K562 (cell line): ENCODE results near the gene DOK1. TPM values are rescaled to one million over a fixed set of nuclear protein-coding genes. Genes with fewer than 3 reads are reported as not detected.

Experiments used
- ATAC-seq: fragments of 200-7000 bp; cut with Tn5 transposase; 3 replicates; pipeline ENCODE4 v1.9.1; 2020; ENCODE audit warnings: moderate library complexity
- BruUV-seq: library from RNA; stranded (reverse); fragments of 400-500 nt; replicated peaks from 2 replicates; lab custom pipeline; 2021; lab: Mats Ljungman, UMichigan
- CTCF ChIA-PET: fragments of 300-600 bp; formaldehyde crosslinking; extraction: SDS; loops from one replicate; lab custom pipeline; 2021; ENCODE audit warnings: low intra/inter-chr PET ratio; lab: Yijun Ruan, JAX
- POLR2A ChIA-PET: fragments of 300-600, 350-650 bp; sonication (Branson Sonifier 250); formaldehyde crosslinking; extraction: SDS; loops from one replicate; lab custom pipeline; 2021; ENCODE audit warnings: antibody characterized with exemption, inconsistent platforms; lab: Yijun Ruan, JAX
- DNase-seq, 4 experiments: peaks; one replicate each; pipeline versions ENCODE4 v3.0.0 to v3.0.0-alpha.2; 2011 to 2018; ENCODE audit warnings: low spot score in 3 of 4, mixed read lengths in 3 of 4; ENCODE audit errors: extremely low read depth in 1 of 4
- FAIRE-seq: peaks from 2 replicates; lab custom pipeline; 2011; peaks lifted over from hg19 to GRCh38; lab: Jason Lieb, UNC
- H2AFZ ChIP-seq: 2 replicates; pipeline ENCODE4 v1.6.0; 2011; ENCODE audit warnings: low read depth, low read length, control low read depth, inconsistent platforms
- H3K27ac ChIP-seq: fragments of 200-600 bp; 3 replicates; pipeline ENCODE4 v1.8.0; 2011; ENCODE audit warnings: low read depth, mild to moderate bottlenecking, control low read depth, inconsistent platforms, low read length, moderate library complexity, mixed read lengths; ENCODE audit errors: extremely low read depth
- H3K27me3 ChIP-seq, 2 experiments: fragments of 300-600 bp in 1 of 2; 2 replicates in 1 of 2; 3 replicates in 1 of 2; pipeline versions ENCODE4 v1.6.0 to v1.8.0; 2011; ENCODE audit warnings: inconsistent platforms in 2 of 2, low read length in 2 of 2, mild to moderate bottlenecking in 1 of 2, mixed read lengths in 1 of 2, moderate library complexity in 1 of 2; ENCODE audit not compliant: control insufficient read depth in 2 of 2, insufficient read depth in 2 of 2
- H3K36me3 ChIP-seq: fragments of 300-600 bp; 3 replicates; pipeline ENCODE4 v1.8.0; 2011; ENCODE audit warnings: mild to moderate bottlenecking, low read length, inconsistent platforms; ENCODE audit not compliant: control insufficient read depth, insufficient read depth
- H3K4me1 ChIP-seq, 2 experiments: fragments of 200-600 bp in 1 of 2; replicated peaks in 1 of 2; 2 replicates in 1 of 2; 3 replicates in 1 of 2; pipeline versions ENCODE4 v1.5.1 to v1.8.0; 2011; ENCODE audit warnings: inconsistent platforms in 2 of 2, low read length in 2 of 2, mild to moderate bottlenecking in 1 of 2, mixed read lengths in 1 of 2, moderate library complexity in 1 of 2; ENCODE audit not compliant: control insufficient read depth in 2 of 2, insufficient read depth in 2 of 2
- H3K4me2 ChIP-seq: 2 replicates; pipeline ENCODE4 v1.6.1; 2011; ENCODE audit warnings: low read length, control low read depth, inconsistent platforms, mixed read lengths; ENCODE audit not compliant: insufficient read depth
- H3K4me3 ChIP-seq: fragments of 200-600 bp; sonication (generic), shearing (Covaris generic); 2 replicates; pipeline ENCODE4 v1.5.1; 2016; ENCODE audit warnings: control low read depth, inconsistent platforms
- H3K79me2 ChIP-seq: fragments of 200-600 bp; 3 replicates; pipeline ENCODE4 v1.8.0; 2011; ENCODE audit warnings: low read length, inconsistent platforms; ENCODE audit not compliant: control insufficient read depth, insufficient read depth
- H3K9ac ChIP-seq, 2 experiments: 2 replicates each; pipeline versions ENCODE4 v1.6.0 to v1.6.1; 2011; ENCODE audit warnings: low read depth in 2 of 2, low read length in 2 of 2, control low read depth in 1 of 2, inconsistent platforms in 1 of 2, mild to moderate bottlenecking in 1 of 2, mixed read lengths in 1 of 2; ENCODE audit not compliant: insufficient read depth in 1 of 2
- H3K9me1 ChIP-seq: one replicate; pipeline ENCODE4 v1.6.0; 2011; ENCODE audit warnings: inconsistent platforms, mild to moderate bottlenecking, low read length, moderate library complexity; ENCODE audit not compliant: control insufficient read depth, insufficient read depth
- H3K9me3 ChIP-seq: replicated peaks from 2 replicates; pipeline ENCODE4 v1.5.1; 2011; ENCODE audit warnings: low read depth, low read length, inconsistent platforms; ENCODE audit not compliant: control insufficient read depth, insufficient read depth
- H4K20me1 ChIP-seq: replicated peaks from 2 replicates; pipeline ENCODE4 v1.6.1; 2011; ENCODE audit warnings: low read length, inconsistent platforms, mixed read lengths; ENCODE audit not compliant: control insufficient read depth, insufficient read depth
- CXXC5 ChIP-seq: fragments of 250-450 bp; sonication (Bioruptor Pico); IDR thresholded peaks from 2 replicates; pipeline ENCODE4 v1.8.0; 2022; ENCODE audit warnings: inconsistent platforms, mild to moderate bottlenecking, moderate library complexity
- HMBOX1 ChIP-seq: sonication (generic); IDR thresholded peaks from 2 replicates; pipeline ENCODE4 v1.6.1; 2016
- U2AF1 ChIP-seq: fragments of 200-400 bp; formaldehyde crosslinking; optimal IDR thresholded peaks from 2 replicates; pipeline ENCODE3; 2017; ENCODE audit warnings: mild to moderate bottlenecking, low read depth, low read length, moderate library complexity
- ZBTB9 ChIP-seq: fragments of 450-650 bp; formaldehyde crosslinking; IDR thresholded peaks from 2 replicates; pipeline ENCODE4 v1.4.0; 2020; ENCODE audit warnings: mild to moderate bottlenecking, moderate library complexity
- ZNF121 ChIP-seq: sonication (generic); formaldehyde crosslinking; conservative IDR thresholded peaks from 2 replicates; pipeline ENCODE4 v1.8.0; 2022; ENCODE audit warnings: missing genetic modification reagents
- ZNF699 ChIP-seq: fragments of 250-450 bp; sonication (Bioruptor Pico); IDR thresholded peaks from 2 replicates; pipeline ENCODE4 v1.8.0; 2021; ENCODE audit warnings: mild to moderate bottlenecking, moderate library complexity; ENCODE audit not compliant: insufficient replicate concordance
- WGBS: fragments of 100-300 bp; shearing (Covaris generic); methylation state at CpG from one replicate; pipeline ENCODE4 v1.1.6; 2016; ENCODE audit warnings: low coverage, mixed read lengths; ENCODE audit not compliant: insufficient coverage; ENCODE audit errors: missing lambda C conversion rate; 5-methylcytosine and 5-hydroxymethylcytosine counted together
- in situ Hi-C: fragments of 300-500 bp; cut with MboI; formaldehyde crosslinking; loops from 4 replicates; pipeline ENCODE4 v1.15.0; 2018; ENCODE audit warnings: inconsistent platforms, mixed read lengths
- intact Hi-C: fragments of 100-400 bp; cut with micrococcal nuclease; formaldehyde crosslinking; loops from 2 replicates; pipeline ENCODE4 v1.14.2; 2022
- polyA plus RNA-seq, 8 experiments: library from polyadenylated mRNA; depleted of rRNA in 4 of 8; stranded (reverse) in 5 of 8; unstranded in 3 of 8; fragments of >200 nt; fragmentation: Nextera tagmentation in 2 of 8; fragmentation: Illumina TruSeq in 1 of 8; extraction: Ambion mirVana in 2 of 8; extraction: Trizol in 1 of 8; gene quantifications; 2 replicates each; pipeline versions ENCODE4 v1.2.1 to v1.2.3, GENCODE V29; 2011 to 2014; ENCODE audit warnings: inconsistent platforms in 1 of 8, missing spikeins in 1 of 8
- total RNA-seq, 7 experiments: library from RNA; depleted of rRNA in 6 of 7; stranded (reverse); fragments of >200 nt in 6 of 7; fragmentation: Illumina TruSeq in 2 of 7; extraction: Trizol in 2 of 7; gene quantifications; 2 replicates each; pipeline versions ENCODE4 v1.2.1 to v1.2.3, GENCODE V29; 2011 to 2021; ENCODE audit warnings: low replicate concordance in 1 of 7

DOK1 gene
- total and polyA plus RNA-seq, 9 of the 15 experiments (the other 6 are each of a cell fraction or from before 2014, with no cell fraction given): 0.59 to 36.4 (median 16.1) TPM

GRCh38 chr2:74564222-74564621, 9.7 kb downstream of the DOK1 start (continued):
- no peak for TF ChIP-seq HMBOX1
- no peak for TF ChIP-seq U2AF1
- TF ChIP-seq, all 486 proteins: peak for 0

- no peak overlapping the region for H3K4me3 ChIP-seq
- no TSS peak for BruUV-seq
- no peak for FAIRE-seq
- in situ Hi-C loops (no loop called here), intact Hi-C loops (no loop called here)
- no peak for DNase-seq
- H2AFZ ChIP-seq: no peak overlapping the region
- ChIA-PET CTCF (no interaction called here), POLR2A (interaction anchor here (0.8 to 1.1 kb wide), 2 partner anchors 13 to 19 kb away, joined by 3 read pairs; no protein-coding TSS in a partner anchor)
- H4K20me1 ChIP-seq: no peaks in the 10 kb centered on the region
- no peaks in the 10 kb centered on the region for H3K9me3 ChIP-seq
- H3K4me1 ChIP-seq: peaks cover 0 to 9% of the 10 kb centered on the region in 2 experiments; a peak in 2 of 5 replicates
- no peak for ATAC-seq
- 27% methylated on average over 7 of the region's 7 CpGs for WGBS
- H3K27ac ChIP-seq: no peak overlapping the region
- no peak overlapping the region for H3K9ac ChIP-seq
- no peaks in the 10 kb centered on the region for H3K9me1 ChIP-seq
- H3K79me2 ChIP-seq: no peaks in the 10 kb centered on the region
- no peaks in the 10 kb centered on the region for H3K36me3 ChIP-seq
- H3K4me2 ChIP-seq: no peak overlapping the region
- no peak for TF ChIP-seq ZNF121 (CRISPR knock-in tag)
- no peak for TF ChIP-seq ZBTB9 (CRISPR knock-in tag)
- no peak for TF ChIP-seq ZNF699
- no peak for TF ChIP-seq CXXC5 (CRISPR knock-in tag)
- H3K27me3 ChIP-seq: peaks cover 0 to 8% of the 10 kb centered on the region in 2 experiments; a peak in 2 of 5 replicates
These were observed 11.7 kb downstream of the DOK1 start for GRCh38 chr2:74566076-74566753.
